VCaP (cell line): ENCODE data around the gene WDR75.

Source experiments
- H3K27ac ChIP-seq: fragments of 450-650 bp; 2 replicates; pipeline ENCODE4 v1.5.1; 2017
- TF ChIP-seq, protein P1 (sequence below): fragments of 450-650 bp; conservative IDR thresholded peaks from 2 replicates; pipeline ENCODE4 v1.5.1; 2017; ENCODE audit warnings: mild to moderate bottlenecking, moderate library complexity

The WDR75 gene

GRCh38 chr2:189499137-189499536, 57.9 kb downstream of the WDR75 start:
- TF ChIP-seq, protein P1, sequence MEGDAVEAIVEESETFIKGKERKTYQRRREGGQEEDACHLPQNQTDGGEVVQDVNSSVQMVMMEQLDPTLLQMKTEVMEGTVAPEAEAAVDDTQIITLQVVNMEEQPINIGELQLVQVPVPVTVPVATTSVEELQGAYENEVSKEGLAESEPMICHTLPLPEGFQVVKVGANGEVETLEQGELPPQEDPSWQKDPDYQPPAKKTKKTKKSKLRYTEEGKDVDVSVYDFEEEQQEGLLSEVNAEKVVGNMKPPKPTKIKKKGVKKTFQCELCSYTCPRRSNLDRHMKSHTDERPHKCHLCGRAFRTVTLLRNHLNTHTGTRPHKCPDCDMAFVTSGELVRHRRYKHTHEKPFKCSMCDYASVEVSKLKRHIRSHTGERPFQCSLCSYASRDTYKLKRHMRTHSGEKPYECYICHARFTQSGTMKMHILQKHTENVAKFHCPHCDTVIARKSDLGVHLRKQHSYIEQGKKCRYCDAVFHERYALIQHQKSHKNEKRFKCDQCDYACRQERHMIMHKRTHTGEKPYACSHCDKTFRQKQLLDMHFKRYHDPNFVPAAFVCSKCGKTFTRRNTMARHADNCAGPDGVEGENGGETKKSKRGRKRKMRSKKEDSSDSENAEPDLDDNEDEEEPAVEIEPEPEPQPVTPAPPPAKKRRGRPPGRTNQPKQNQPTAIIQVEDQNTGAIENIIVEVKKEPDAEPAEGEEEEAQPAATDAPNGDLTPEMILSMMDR, result no peak
- no peak overlapping the region for H3K27ac ChIP-seq

DNA sequence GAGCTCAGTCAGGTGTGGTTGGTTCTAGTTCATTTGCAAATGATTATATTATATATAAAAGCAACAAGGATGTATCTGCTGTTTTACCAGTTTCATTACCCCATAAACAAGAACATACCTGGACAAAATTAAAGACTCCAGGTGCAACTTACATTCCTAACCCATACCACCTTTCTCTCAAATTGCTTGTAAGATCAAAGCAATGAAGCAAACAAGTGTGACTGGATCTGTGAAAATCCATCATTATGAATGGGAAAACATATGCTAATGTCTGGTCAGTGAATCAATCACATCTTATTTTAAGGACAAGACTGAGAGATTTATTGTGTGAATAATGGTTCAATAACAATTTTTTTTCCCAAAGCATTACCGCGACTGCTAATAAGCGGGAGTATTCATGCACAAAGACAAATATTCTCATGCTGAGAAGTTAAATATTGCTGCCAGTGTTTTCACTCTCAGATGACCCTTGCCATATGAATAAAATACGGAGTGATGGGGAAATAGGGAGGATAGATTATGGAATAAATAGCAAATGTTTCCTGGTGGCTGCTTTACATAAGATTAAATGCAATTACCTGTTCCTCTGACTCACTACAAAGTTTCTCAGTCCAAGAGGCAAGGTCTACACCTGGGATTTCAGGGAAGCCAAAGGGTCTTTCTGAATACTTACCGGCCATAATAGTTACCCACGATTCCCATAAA, 59.3 kb downstream of the WDR75 start:
- TF ChIP-seq, protein P1, result no peak
- no peak overlapping the region for H3K27ac ChIP-seq

DNA sequence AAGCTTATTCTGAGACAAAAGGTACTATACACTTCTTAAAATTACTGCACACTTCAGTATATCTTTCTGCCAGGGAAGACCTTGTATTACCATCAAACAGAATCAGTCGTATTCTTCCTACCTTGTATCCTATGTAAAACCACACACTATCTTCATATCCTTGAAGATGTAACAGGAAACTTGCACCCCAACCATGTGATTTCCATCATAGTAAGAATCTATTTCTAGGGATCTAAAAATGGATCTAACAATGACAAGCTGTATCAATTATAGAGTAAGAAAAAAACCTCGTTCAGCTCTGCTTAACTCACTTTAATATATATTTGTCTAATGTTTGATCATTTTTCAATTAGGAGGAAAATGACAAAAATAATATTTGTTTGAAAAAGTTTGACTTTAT, 60.2 kb downstream of the WDR75 start:
- H3K27ac ChIP-seq, result no peak overlapping the region
- TF ChIP-seq, protein P1, result no peak

DNA sequence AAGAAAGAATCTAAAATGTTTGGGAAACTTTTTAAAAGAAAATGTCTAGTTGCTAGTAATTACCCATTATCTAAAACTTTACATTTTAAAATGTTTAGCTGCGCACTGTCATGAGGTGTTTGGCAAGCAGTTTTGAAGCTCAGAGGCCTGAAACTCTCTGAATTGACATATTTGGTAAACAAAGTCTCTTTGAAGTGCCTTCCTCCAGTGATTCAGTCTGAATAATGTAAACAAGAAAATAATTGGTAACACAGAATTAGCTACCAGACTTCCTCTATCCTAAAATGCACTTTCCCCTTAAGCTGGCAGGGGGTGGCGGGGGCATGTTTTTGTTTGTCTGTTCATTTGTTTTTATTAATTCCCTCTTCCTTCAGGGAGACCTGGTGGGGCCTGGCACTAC, 61.4 kb downstream of the WDR75 start:
- TF ChIP-seq, protein P1, result no peak
- H3K27ac ChIP-seq, result no peak overlapping the region

DNA sequence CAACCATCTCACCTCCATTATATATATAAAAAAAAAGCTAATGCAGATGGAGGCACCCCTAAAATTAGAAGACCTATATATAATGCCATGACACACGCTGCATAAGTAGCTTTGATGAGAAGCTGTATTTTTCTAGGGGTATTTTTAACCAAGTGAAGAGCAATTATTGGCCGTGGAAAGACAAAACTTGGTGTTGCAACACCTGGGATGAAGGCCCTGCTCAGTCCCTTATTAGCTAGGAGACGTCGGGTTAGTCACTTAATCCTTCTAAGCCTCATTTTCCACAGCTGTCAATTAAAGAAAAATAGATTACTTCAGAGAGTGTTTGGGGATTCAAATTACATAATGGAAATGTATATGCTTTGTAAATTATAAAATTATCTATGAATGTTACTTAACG, 63.0 kb downstream of the WDR75 start:
- TF ChIP-seq, protein P1, result no peak
- no peak overlapping the region for H3K27ac ChIP-seq

DNA sequence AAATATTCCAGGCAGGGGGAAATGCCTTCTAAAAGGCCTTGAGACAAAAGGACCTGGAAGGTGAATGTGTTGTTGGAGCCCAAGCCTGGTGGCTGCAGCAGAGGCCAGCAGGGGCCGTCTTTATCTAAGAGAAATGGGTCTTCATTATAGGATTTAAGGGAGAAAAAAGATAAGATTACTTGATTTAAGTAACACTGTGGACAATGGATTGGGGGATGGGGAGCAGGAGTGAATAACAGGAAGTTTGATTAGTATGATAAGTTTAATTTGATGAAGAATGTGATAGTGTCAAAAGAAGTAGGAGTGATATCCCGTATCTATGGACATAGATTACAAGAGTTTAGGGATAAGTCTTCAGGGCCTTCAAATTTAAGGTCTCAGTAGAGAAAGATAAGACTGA, 64.2 kb downstream of the WDR75 start:
- TF ChIP-seq, protein P1, result no peak
- no peak overlapping the region for H3K27ac ChIP-seq

DNA sequence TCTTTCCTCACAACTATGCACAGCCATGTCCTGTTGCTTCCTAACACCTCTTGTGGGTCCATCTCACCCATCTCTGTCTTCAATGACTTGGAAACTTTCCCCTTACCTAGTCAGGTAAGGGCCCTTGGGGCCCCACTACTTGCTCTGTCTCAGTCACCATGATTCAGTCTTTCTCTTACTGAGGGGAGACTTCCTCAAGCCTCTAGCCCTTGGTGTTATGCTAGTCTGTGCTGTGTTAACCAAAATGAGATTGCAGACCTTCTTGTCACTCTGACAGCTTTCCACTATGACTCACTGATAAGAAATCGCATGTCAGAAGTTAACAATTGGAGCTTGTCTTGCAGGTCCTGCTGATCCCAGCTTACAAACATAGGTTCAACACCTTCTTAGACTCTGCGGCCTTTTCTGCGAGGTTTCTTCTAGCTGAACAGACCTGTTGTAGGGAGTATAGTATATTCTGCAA, 65.3 kb downstream of the WDR75 start:
- no peak overlapping the region for H3K27ac ChIP-seq
- TF ChIP-seq, protein P1, result no peak
